ENCODE measurements around the gene SLC25A6. TPM values are rescaled to one million over a fixed set of nuclear protein-coding genes. Genes with fewer than 3 reads are reported as not detected.

SLC25A6 gene
- total and polyA plus RNA-seq, 7 donors = 329 to 644 (median 482) TPM

DNA sequence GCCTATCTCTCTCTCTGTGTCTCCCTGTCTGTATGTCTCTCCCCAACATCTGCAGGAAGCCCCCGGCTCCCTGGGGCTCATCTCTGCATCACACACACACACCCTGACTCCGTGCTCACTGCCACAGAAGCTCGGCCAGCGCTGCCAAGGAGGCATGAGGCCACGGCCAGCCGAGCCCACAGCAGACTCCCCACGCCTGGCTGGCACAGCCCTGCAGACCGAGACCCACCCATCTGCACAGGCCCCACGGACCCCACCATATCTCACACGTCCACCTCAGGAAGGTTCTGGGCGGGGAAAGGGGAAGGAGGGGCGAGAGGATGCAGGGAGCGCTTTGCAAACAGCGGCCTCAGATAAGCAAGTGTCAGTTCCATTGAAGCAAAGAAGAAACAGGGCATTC is 28.5 kb upstream of the SLC25A6 start:
- WGBS, 2 donors = 76 to 82% methylated on average over 14 of the region's 14 CpGs
- no peaks in the 10 kb centered on the region for H3K27me3 ChIP-seq
- no peak overlapping the region for H3K4me3 ChIP-seq
- peaks cover 0 to 8% (median 6%) of the 10 kb centered on the region in 4 donors for H3K9me3 ChIP-seq
- no peak for TF ChIP-seq POLR2AphosphoS5 (IDR thresholded peaks at IDR 0.05)
- TF ChIP-seq POLR2A (IDR thresholded peaks at IDR 0.05) = no peak
- TF ChIP-seq, protein P1, sequence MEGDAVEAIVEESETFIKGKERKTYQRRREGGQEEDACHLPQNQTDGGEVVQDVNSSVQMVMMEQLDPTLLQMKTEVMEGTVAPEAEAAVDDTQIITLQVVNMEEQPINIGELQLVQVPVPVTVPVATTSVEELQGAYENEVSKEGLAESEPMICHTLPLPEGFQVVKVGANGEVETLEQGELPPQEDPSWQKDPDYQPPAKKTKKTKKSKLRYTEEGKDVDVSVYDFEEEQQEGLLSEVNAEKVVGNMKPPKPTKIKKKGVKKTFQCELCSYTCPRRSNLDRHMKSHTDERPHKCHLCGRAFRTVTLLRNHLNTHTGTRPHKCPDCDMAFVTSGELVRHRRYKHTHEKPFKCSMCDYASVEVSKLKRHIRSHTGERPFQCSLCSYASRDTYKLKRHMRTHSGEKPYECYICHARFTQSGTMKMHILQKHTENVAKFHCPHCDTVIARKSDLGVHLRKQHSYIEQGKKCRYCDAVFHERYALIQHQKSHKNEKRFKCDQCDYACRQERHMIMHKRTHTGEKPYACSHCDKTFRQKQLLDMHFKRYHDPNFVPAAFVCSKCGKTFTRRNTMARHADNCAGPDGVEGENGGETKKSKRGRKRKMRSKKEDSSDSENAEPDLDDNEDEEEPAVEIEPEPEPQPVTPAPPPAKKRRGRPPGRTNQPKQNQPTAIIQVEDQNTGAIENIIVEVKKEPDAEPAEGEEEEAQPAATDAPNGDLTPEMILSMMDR (IDR thresholded peaks at IDR 0.05) = no peak
- TF ChIP-seq EP300 (IDR thresholded peaks at IDR 0.05) = no peak
- no peaks in the 10 kb centered on the region for H3K4me1 ChIP-seq
- intact Hi-C loops (cut with DNase I) = no loop called here
- peak; percentile 57 for DNase-seq
- peaks cover 14 to 66% (median 23%) of the 10 kb centered on the region in 4 donors for H3K36me3 ChIP-seq
- no peak overlapping the region for H3K27ac ChIP-seq

DNA sequence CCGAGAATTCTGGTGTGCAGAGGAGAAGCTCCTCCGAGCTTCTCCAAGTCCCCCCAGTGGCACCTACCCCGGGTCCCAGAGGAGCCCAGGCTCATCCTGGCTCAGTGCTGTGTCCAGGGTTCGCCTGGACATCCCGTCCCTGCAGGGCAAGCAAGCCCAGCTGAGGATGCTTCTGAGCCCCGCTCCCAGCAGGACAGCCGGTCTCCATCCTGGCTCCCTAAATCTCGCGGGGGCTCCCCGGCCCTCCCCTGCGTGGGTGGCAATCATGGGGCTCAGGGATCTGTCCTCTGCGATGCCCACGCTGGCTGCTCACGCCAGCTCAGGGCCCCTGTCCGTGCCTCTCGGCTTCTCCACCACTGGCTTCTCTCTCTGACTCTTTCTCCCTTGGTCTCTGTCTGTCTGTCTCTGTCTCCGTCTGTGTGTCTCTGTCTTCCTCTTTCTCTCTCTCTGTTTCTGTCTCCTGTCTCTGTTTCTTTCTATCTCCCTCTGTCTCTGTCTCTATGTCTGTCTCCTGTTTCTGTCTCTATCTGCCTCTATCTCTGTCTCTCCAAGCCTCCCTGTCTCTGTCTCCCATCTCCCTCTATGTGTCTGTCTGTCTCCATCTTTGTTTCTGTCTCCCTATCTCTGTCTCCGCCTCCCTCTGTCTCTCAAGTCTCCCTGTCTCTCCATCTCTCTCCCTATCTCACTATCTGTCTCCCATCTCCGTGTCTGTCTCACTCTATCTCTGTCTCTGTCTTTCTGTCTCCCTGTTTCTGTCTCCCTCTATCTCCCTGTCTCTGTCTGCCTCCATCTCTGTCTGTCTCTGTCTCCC is 27.8 kb upstream of the SLC25A6 start:
- WGBS, 2 donors = 92 to 94% methylated on average over 19 of the region's 19 CpGs
- no peaks in the 10 kb centered on the region for H3K4me1 ChIP-seq
- peaks cover 9 to 60% (median 19%) of the 10 kb centered on the region in 4 donors for H3K36me3 ChIP-seq
- H3K27me3 ChIP-seq = no peaks in the 10 kb centered on the region
- intact Hi-C loops (cut with DNase I) = no loop called here
- H3K4me3 ChIP-seq = no peak overlapping the region
- DNase-seq = peak; percentile 61
- no peak overlapping the region for H3K27ac ChIP-seq
- H3K9me3 ChIP-seq = peaks cover 0 to 8% (median 6%) of the 10 kb centered on the region in 4 donors
- TF ChIP-seq, protein P1 (IDR thresholded peaks at IDR 0.05) = no peak
- no peak for TF ChIP-seq POLR2A (IDR thresholded peaks at IDR 0.05)
- TF ChIP-seq POLR2AphosphoS5 (IDR thresholded peaks at IDR 0.05) = no peak
- no peak for TF ChIP-seq EP300 (IDR thresholded peaks at IDR 0.05)

DNA sequence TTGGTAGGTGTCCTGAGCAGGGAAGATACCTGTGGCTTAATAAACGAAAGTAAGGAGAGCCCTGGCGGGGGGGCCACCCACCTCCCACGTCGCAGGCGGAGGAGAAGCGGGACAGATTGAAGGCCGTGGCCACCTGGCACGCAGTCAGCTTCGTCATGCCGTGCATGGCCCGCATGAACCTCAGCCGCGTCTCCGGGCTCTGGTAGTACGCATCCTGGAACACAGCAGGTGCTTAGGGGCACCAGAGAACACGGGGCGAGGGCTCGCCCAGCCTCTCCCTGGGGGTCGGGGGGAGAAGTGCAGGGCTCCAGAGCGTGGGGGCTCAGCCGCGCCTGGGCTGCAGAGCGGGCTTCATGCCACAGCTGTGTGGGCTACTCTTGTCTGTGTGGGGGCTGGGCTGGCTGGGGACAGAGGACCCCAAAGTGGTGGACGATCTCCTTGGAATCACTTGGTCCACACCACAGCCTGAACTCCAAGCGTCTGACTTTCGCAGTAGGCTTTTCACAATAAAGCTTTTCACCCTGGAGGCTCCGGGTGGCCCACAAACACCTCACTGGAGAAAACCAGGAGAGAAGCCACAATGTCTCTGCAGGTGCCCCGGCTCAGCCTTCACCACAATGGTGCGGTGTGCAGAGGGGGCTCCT is 27.1 kb upstream of the SLC25A6 start:
- intact Hi-C loops (cut with DNase I) = no loop called here
- H3K9me3 ChIP-seq = peaks cover 0 to 8% (median 6%) of the 10 kb centered on the region in 4 donors
- TF ChIP-seq, protein P1 (IDR thresholded peaks at IDR 0.05) = no peak
- TF ChIP-seq POLR2A (IDR thresholded peaks at IDR 0.05) = no peak
- no peak for TF ChIP-seq POLR2AphosphoS5 (IDR thresholded peaks at IDR 0.05)
- TF ChIP-seq EP300 (IDR thresholded peaks at IDR 0.05) = no peak
- H3K4me3 ChIP-seq = no peak overlapping the region
- peaks cover 9 to 64% (median 21%) of the 10 kb centered on the region in 4 donors for H3K36me3 ChIP-seq
- WGBS, 2 donors = 94 to 97% methylated on average over 29 of the region's 29 CpGs
- H3K4me1 ChIP-seq = no peaks in the 10 kb centered on the region
- H3K27me3 ChIP-seq = no peaks in the 10 kb centered on the region
- no peak overlapping the region for H3K27ac ChIP-seq
- DNase-seq = peak; percentile 63

DNA sequence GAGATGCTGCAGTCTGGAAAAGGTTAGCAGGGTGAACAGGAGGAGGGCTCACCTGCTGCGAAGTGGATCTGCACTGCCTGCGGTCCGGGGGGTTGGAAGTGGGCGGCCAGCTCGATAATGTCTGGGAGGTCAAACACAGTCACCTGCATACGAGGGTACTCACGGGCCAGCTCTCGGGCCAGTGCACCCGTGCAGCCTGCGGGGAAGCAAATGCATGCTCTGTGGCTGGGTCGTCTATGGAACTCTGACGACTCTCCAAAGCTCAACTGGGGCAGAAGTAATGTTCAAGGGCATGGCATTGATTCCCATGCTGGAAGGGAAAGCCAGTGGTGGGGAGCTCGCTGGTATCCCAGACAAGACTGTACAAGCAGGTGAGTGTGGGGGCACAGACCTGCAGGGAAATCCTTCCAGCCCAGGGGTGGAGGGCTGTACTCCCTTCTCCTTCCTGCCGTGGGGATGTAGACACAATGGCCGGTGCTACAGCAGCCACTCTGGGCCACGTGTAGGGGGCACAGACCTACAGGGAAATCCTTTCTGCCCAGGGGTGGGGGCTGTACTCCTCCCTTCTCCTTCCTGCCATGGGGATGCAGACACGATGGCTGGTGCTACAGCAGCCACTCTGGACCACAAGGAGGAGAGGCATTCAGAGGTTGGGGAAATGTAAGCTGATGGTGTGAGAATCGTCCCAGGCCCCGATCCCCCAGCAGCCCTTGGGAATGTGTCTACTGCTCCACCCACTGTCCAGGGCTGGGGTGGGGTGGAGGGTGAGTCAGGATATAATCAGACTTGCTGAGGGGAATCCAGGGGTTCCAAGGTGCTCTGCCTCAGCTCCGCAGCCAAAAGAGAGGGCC is 26.2 kb upstream of the SLC25A6 start:
- intact Hi-C loops (cut with DNase I) = no loop called here
- Histone ChIP-seq H3K9me3 (peaks cover 0 to 8% (median 6%) of the 10 kb centered on the region in 4 donors), H3K36me3 (peaks cover 7 to 69% (median 23%) of the 10 kb centered on the region in 4 donors), H3K4me3 (no peak overlapping the region), H3K4me1 (no peaks in the 10 kb centered on the region), H3K27ac (no peak overlapping the region), H3K27me3 (no peaks in the 10 kb centered on the region)
- TF ChIP-seq POLR2A (IDR thresholded peaks at IDR 0.05) (no peak), POLR2AphosphoS5 (IDR thresholded peaks at IDR 0.05) (no peak), EP300 (IDR thresholded peaks at IDR 0.05) (no peak)
- TF ChIP-seq, protein P1 (IDR thresholded peaks at IDR 0.05) = no peak
- DNase-seq = peak; percentile 56
- WGBS, 2 donors = 93 to 95% methylated on average over 20 of the region's 20 CpGs

Data from sigmoid colon (tissue), 7 donors.